ENCODE measurements around the gene CCN5. TPM values are rescaled to one million over a fixed set of nuclear protein-coding genes. Genes with fewer than 3 reads are reported as not detected.

CCN5 gene
- total RNA-seq, 1 donor from 2014 or later: not detected

Other genes starting within 250 kb of the CCN5 start
- 3.0 and 3.5 TPM in 2 replicates for gene TTPAL, start 239.5 kb upstream of the CCN5 start, total RNA-seq
- gene SERINC3, start 193.3 kb upstream of the CCN5 start, total RNA-seq: 106 and 135 TPM in 2 replicates
- 151 and 182 TPM in 2 replicates for gene PKIG, start 132.8 kb upstream of the CCN5 start, total RNA-seq
- 22.9 and 29.8 TPM in 2 replicates for gene ADA, start 63.7 kb upstream of the CCN5 start, total RNA-seq
- gene KCNK15, start 30.5 kb downstream of the CCN5 start, total RNA-seq: not detected in 2 replicates
- gene RIMS4, start 95.2 kb downstream of the CCN5 start, total RNA-seq: not detected in 2 replicates
- gene YWHAB, start 170.3 kb downstream of the CCN5 start, total RNA-seq: 92.7 and 117 TPM in 2 replicates
- 0.64 and 1.3 TPM in 2 replicates for gene PABPC1L, start 194.7 kb downstream of the CCN5 start, total RNA-seq
- gene TOMM34, start 245.0 kb downstream of the CCN5 start, total RNA-seq: 14.0 and 20.5 TPM in 2 replicates